Peyer's patch (tissue), 4 donors: ENCODE results near the gene FBXO36. TPM values are rescaled to one million over a fixed set of nuclear protein-coding genes. Genes with fewer than 3 reads are reported as not detected.
"Not testable (repeated sequence)": the region's sequence is repeated elsewhere in the genome, so short reads cannot be mapped to it uniquely, and the experiment has no call there.

ENCODE experiments used
- DNase-seq, 3 donors: peaks; one replicate each; pipeline ENCODE4 v3.0.0-alpha.2; 2017 to 2019
- H3K27ac ChIP-seq, 4 donors: fragments of 200-600 bp; sonication (generic); one replicate each; pipeline ENCODE4 v1.5.1; 2016 to 2019
- H3K27me3 ChIP-seq, 2 donors: fragments of 200-600 bp; sonication (generic); one replicate each; pipeline ENCODE4 v1.5.1; 2019
- H3K36me3 ChIP-seq, 3 donors: fragments of 200-600 bp; sonication (generic); one replicate each; pipeline ENCODE4 v1.5.1; 2016 to 2019
- H3K4me1 ChIP-seq, 4 donors: fragments of 200-600 bp; sonication (generic); one replicate each; pipeline ENCODE4 v1.5.1; 2016 to 2019
- H3K4me3 ChIP-seq, 4 donors: fragments of 200-600 bp; sonication (generic); 1 replicate in 3 of 4; 2 replicates in 1 of 4; pipeline ENCODE4 v1.5.1; 2016 to 2019; ENCODE audit warnings: mild to moderate bottlenecking in 1 of 4
- H3K9me3 ChIP-seq, 4 donors: fragments of 200-600 bp; sonication (generic); one replicate each; pipeline ENCODE4 v1.5.1; 2016 to 2019; ENCODE audit warnings: mild to moderate bottlenecking in 1 of 4
- POLR2A ChIP-seq, 2 donors: fragments of 450-650 bp; IDR thresholded peaks; one replicate each; pipeline ENCODE4 v1.5.1; 2017; ENCODE audit warnings: antibody characterized with exemption in 2 of 2, mild to moderate bottlenecking in 2 of 2, moderate library complexity in 2 of 2
- total RNA-seq, 4 donors: library from RNA; depleted of rRNA; stranded (reverse); fragments of >200 nt; gene quantifications; one replicate each; pipeline ENCODE4 v1.1.0, GENCODE V29; 2016
- TF ChIP-seq, protein P1 (sequence below), 6 experiments: fragments of 450-650 bp in 4 of 6; fragments of 200-600 bp in 2 of 6; sonication (generic) in 1 of 6; IDR thresholded peaks; one replicate each; pipeline ENCODE4 v1.5.1; 2017 to 2019; ENCODE audit warnings: antibody characterized with exemption in 6 of 6, mild to moderate bottlenecking in 3 of 6, moderate library complexity in 1 of 6

Gene FBXO36
- total RNA-seq, 4 donors from 2014 or later, result 0.94 to 2.7 (median 2.6) TPM; not detected in 1

DNA sequence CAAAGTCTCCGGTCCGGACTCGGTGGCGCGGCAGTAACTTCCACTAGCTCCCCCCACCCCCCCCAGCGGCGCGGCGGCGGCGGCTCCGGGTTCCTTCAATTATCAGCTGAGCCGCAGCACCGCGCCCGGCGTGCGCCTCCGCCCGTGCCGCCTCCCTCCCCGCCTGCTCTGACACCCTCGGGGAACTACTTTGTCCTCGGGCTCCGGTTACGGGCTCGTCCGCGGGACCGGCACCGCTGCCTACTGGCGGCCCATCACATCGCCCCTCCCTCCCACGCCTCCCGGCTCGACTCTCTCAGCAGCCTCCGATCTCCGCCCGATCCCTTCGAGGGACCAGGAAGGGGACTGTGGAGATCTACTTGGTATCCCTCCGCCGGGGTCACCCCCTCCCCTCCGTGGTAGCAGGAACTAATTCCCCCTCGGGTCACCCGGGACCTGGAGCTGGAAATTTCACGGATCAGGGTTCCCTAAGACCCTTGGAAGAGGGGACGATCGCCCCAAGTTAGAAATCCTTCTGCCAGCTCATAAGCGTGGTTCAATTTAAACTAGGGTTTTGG is 333 bp upstream of the FBXO36 start, which contains the start of gene TRIP12:
Gene TRIP12 (minus strand): TSS at position 118 of the 557 bp plus-strand sequence. CDS start 41,930 bp downstream, outside the sequence.
- Histone ChIP-seq H3K36me3 (peaks cover 0 to 12% (median 0%) of the 10 kb centered on the region in 3 donors), H3K27ac (peak within 1 kb of the TSS; percentile 95 to 100 (median 99)), H3K4me3 (peak within 1 kb of the TSS; percentile 80 to 98 (median 92)), H3K27me3 (no peaks in the 10 kb centered on the region), H3K9me3 (no peaks in the 10 kb centered on the region), H3K4me1 (peaks cover 0 to 32% (median 2%) of the 10 kb centered on the region in 4 donors)
- peak; percentile 31 to 42 for TF ChIP-seq POLR2A (IDR thresholded peaks at IDR 0.05)
- TF ChIP-seq, protein P1, sequence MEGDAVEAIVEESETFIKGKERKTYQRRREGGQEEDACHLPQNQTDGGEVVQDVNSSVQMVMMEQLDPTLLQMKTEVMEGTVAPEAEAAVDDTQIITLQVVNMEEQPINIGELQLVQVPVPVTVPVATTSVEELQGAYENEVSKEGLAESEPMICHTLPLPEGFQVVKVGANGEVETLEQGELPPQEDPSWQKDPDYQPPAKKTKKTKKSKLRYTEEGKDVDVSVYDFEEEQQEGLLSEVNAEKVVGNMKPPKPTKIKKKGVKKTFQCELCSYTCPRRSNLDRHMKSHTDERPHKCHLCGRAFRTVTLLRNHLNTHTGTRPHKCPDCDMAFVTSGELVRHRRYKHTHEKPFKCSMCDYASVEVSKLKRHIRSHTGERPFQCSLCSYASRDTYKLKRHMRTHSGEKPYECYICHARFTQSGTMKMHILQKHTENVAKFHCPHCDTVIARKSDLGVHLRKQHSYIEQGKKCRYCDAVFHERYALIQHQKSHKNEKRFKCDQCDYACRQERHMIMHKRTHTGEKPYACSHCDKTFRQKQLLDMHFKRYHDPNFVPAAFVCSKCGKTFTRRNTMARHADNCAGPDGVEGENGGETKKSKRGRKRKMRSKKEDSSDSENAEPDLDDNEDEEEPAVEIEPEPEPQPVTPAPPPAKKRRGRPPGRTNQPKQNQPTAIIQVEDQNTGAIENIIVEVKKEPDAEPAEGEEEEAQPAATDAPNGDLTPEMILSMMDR (IDR thresholded peaks at IDR 0.05), result peak in 2 of 6 experiments; percentile 3 to 13
- DNase-seq, result peak; percentile 85 to 96 (median 95)

DNA sequence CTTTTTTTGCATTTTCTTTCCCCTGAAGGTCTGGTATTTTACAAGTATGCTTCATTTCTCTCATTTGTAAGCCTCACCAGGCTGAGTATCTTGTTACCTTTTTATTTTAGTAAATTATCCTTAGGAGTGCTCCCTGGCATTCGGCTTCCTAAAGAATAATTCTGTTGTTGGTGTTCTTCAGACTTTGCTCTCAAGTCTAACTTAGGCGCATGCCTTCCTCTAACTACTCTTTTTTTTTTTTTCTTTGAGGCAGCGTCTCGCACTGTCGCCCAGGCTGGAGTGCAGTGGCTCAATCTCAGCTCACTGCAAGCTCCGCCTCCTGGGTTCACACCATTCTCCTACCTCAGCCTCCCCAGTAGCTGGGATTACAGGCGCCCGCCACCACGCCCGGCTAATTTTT is 2.2 kb downstream of the FBXO36 start:
- not testable (repeated sequence) for H3K9me3 ChIP-seq, H3K27ac ChIP-seq, DNase-seq, H3K4me3 ChIP-seq, H3K36me3 ChIP-seq, H3K27me3 ChIP-seq
- peaks cover 0 to 24% (median 2%) of the 10 kb centered on the region in 4 donors for H3K4me1 ChIP-seq

DNA sequence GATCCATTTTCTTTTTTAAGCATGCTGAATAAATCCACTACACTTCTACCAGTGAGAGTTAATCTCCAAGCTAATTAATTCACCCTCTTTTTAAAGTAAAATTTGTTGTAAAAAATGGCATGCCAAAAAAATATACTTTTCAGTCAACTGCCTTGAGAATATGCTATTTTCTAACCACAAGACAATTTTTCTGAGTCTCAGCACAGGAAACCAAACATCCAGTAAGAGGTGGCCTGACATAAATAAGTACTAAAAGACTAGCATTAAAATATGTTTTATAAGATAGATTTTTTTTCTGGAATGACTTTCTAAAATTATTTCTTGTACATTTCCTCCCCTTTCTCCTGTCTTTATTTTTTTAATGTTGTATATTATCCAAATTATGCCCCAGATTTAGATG is 2.9 kb downstream of the FBXO36 start:
- H3K4me3 ChIP-seq, result no peak overlapping the region
- TF ChIP-seq POLR2A (IDR thresholded peaks at IDR 0.05), result no peak
- TF ChIP-seq, protein P1 (IDR thresholded peaks at IDR 0.05), result no peak
- H3K4me1 ChIP-seq, result peaks cover 0 to 18% (median 0%) of the 10 kb centered on the region in 4 donors
- no peaks in the 10 kb centered on the region for H3K27me3 ChIP-seq
- no peaks in the 10 kb centered on the region for H3K36me3 ChIP-seq
- no peaks in the 10 kb centered on the region for H3K9me3 ChIP-seq
- no peak for DNase-seq
- no peak overlapping the region for H3K27ac ChIP-seq

DNA sequence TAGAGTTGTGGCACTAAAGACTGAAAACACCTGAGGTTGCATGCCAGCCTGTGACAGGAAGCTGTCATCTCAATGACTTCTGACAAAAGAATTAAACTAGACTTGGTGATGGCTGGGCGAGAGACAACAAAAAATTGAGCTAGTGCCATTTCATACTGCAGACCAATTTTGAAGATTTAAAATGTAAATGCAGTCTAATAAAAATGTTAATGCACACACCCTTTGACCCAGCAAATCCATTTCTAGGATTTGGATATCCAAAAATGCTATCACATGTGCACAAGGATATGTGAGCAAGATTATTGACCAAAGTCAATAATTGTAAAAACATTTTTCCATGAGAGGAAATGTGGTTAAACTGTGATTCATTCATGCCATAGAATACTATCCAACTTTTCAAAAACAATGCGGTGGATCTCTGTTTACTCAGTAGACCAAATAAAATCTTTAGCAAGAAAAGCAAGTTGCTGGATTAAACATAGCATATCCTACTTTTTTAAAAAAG is 5.6 kb downstream of the FBXO36 start:
- H3K27ac ChIP-seq, result no peak overlapping the region
- no peak overlapping the region for H3K4me3 ChIP-seq
- H3K9me3 ChIP-seq, result no peaks in the 10 kb centered on the region
- peaks cover 0 to 15% (median 0%) of the 10 kb centered on the region in 4 donors for H3K4me1 ChIP-seq
- H3K36me3 ChIP-seq, result no peaks in the 10 kb centered on the region
- H3K27me3 ChIP-seq, result no peaks in the 10 kb centered on the region
- DNase-seq, result no peak
- TF ChIP-seq, protein P1 (IDR thresholded peaks at IDR 0.05), result no peak
- no peak for TF ChIP-seq POLR2A (IDR thresholded peaks at IDR 0.05)

GRCh38 chr2:229930656-229931055 is 8.4 kb downstream of the FBXO36 start:
- no peak overlapping the region for H3K4me3 ChIP-seq
- H3K27me3 ChIP-seq, result no peaks in the 10 kb centered on the region
- no peak overlapping the region for H3K27ac ChIP-seq
- no peak for TF ChIP-seq POLR2A (IDR thresholded peaks at IDR 0.05)
- TF ChIP-seq, protein P1 (IDR thresholded peaks at IDR 0.05), result no peak
- DNase-seq, result no peak
- no peaks in the 10 kb centered on the region for H3K9me3 ChIP-seq
- no peaks in the 10 kb centered on the region for H3K4me1 ChIP-seq
- H3K36me3 ChIP-seq, result no peaks in the 10 kb centered on the region

DNA sequence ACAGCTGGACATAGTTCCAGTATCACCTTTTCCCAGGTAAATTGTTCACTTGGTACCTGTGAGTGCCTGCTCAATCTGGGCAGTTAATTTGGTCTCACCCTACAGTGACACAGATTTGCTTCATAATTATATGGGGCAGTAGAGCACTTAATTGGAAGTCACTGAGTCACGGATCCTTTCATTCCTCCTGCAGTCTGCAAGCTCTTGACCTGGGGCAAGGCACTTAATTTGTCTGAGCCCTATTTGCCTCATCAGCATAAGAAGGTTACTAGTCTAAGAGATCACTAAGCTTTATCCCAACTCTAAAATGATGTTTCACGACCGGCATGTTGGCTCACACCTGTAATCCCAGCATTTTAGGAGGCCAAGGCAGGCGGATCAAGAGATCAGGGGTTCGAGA is 8.9 kb downstream of the FBXO36 start:
- TF ChIP-seq POLR2A (IDR thresholded peaks at IDR 0.05), result no peak
- TF ChIP-seq, protein P1 (IDR thresholded peaks at IDR 0.05), result no peak
- Histone ChIP-seq H3K36me3 (no peaks in the 10 kb centered on the region), H3K27me3 (no peaks in the 10 kb centered on the region), H3K9me3 (no peaks in the 10 kb centered on the region), H3K4me3 (no peak overlapping the region), H3K27ac (no peak overlapping the region), H3K4me1 (no peaks in the 10 kb centered on the region)
- DNase-seq, result no peak
